SU-DHL-6 (cell line): ENCODE measurements around the gene BCDIN3D.

ENCODE experiments used
- CTCF ChIP-seq: fragments of 200-600 bp; sonication (generic); IDR thresholded peaks from one replicate; pipeline ENCODE4 v1.5.1; 2017; ENCODE audit warnings: antibody characterized with exemption, mild to moderate bottlenecking, low read length, moderate library complexity; ENCODE audit not compliant: insufficient read depth, poor library complexity, severe bottlenecking
- EZH2phosphoT487 ChIP-seq: fragments of 200-600 bp; sonication (generic), shearing (Covaris generic); conservative IDR thresholded peaks from 2 replicates; pipeline ENCODE4 v1.6.1; 2018; ENCODE audit warnings: mild to moderate bottlenecking, antibody characterized with exemption, low read length, moderate library complexity, mixed read lengths

- TF ChIP-seq CTCF = no peak
- TF ChIP-seq EZH2phosphoT487 = no peak
These were observed 37.5 kb downstream of the BCDIN3D start for GRCh38 chr12:49805409-49805808.
